GM06990 (cell line): ENCODE results near the gene MBD3.

Experiments
- DNase-seq: peaks from one replicate; pipeline ENCODE4 v3.0.0-alpha.2; 2011; ENCODE audit not compliant: insufficient read length; ENCODE audit errors: extremely low read depth
- H3K27me3 ChIP-seq: replicated peaks from 2 replicates; pipeline ENCODE4 v1.6.0; 2011; ENCODE audit warnings: low read length; ENCODE audit not compliant: control insufficient read depth, insufficient read depth
- H3K36me3 ChIP-seq: 2 replicates; pipeline ENCODE4 v1.5.1; 2011; ENCODE audit warnings: low read length; ENCODE audit not compliant: control insufficient read depth, insufficient read depth
- H3K4me3 ChIP-seq: replicated peaks from 2 replicates; pipeline ENCODE4 v1.5.1; 2011; ENCODE audit warnings: low read depth, mild to moderate bottlenecking, control low read depth, low read length
- TF ChIP-seq, protein P1 (sequence below): IDR thresholded peaks from 2 replicates; pipeline ENCODE4 v1.5.1; 2011; ENCODE audit warnings: low read length, control low read depth, mild to moderate bottlenecking, inconsistent platforms; ENCODE audit not compliant: insufficient read depth, poor library complexity, severe bottlenecking

MBD3 gene

DNA sequence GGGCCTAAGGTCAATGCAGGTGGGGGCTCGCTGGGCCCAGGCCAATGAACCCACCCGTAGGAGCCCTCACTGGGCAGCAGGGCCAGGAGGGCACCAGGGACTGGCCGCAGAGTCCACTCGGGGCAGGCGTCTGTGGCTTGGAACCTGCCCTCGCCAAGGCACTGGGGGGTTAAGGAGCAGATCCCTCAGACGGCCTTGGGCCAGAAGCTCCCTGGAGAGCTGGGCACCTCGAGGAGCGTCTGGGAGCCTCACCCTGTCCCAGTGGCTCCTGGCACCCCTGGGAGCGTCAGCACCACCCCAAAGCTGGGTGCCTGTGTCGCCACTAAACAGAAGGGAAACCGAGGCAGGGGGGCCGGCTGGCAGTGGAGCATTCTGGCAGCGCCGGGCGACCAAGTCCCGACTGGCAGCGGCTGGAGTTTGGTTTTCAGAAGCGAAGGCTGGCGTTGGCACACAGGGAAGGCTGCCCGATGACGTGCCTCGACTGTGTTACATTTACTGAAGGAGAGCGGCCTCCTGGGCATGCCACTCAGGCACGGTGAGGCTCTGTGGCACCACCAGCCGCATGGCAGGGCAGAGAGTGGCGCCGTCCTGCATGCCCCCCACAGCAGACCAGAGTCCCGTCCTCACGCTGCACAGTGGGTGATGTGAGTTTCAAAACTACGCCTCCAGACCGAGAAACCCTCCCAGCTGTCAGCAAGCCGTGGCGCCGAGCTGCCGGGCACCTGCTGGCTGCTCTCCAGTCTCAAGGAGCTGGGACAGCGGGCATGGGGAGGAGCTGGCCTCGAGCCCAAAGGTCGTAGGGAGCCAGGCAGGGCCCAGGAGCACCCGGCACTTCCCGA lies 15.4 kb downstream of the MBD3 start:
- peaks cover 22% of the 10 kb centered on the region for H3K36me3 ChIP-seq
- no peak overlapping the region for H3K4me3 ChIP-seq
- no peaks in the 10 kb centered on the region for H3K27me3 ChIP-seq
- DNase-seq, result no peak
- TF ChIP-seq, protein P1, sequence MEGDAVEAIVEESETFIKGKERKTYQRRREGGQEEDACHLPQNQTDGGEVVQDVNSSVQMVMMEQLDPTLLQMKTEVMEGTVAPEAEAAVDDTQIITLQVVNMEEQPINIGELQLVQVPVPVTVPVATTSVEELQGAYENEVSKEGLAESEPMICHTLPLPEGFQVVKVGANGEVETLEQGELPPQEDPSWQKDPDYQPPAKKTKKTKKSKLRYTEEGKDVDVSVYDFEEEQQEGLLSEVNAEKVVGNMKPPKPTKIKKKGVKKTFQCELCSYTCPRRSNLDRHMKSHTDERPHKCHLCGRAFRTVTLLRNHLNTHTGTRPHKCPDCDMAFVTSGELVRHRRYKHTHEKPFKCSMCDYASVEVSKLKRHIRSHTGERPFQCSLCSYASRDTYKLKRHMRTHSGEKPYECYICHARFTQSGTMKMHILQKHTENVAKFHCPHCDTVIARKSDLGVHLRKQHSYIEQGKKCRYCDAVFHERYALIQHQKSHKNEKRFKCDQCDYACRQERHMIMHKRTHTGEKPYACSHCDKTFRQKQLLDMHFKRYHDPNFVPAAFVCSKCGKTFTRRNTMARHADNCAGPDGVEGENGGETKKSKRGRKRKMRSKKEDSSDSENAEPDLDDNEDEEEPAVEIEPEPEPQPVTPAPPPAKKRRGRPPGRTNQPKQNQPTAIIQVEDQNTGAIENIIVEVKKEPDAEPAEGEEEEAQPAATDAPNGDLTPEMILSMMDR, result no peak

DNA sequence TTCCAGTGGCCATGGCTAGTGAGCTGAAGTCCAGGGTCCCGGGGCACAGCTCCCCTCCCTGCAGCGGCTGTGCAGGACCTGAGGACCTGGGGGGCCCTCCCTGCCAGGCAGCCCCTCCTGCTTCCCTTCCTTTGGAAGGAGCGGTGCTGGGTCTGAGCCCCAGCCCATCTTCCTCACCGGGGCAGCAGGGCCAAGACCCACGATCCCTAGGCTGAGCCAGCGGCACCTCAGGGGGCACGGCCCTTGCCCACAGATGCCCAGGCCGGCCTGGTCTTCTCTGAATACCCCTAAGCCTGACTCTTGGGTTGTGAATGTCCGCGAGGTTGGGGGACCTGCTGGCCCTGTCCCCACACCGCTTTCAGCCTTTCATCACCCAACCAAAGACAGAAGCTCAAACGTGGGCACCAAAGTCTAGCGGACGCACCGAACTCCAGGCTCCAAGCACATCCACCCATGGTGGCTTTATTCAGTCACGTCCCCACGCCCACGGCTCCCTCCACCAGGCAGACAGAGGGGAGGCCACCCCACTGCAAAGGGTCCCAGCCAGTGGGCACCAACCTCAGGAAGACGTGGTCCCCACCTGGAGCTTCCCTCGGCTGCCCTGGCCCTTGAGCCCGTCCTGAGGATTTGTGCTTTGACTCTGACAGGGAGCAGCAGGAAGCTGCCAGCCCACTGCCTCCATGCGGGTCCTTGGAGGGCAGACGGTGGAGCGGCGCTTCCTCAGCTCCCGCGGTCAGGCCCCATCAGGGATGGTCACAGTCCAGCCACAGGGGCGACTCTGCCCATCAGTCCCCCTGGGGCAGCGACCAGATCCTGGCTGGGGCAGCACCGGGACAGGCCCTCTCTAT lies 16.2 kb downstream of the MBD3 start:
- TF ChIP-seq, protein P1, result no peak
- H3K4me3 ChIP-seq, result no peak overlapping the region
- no peak for DNase-seq
- no peaks in the 10 kb centered on the region for H3K27me3 ChIP-seq
- peaks cover 18% of the 10 kb centered on the region for H3K36me3 ChIP-seq

DNA sequence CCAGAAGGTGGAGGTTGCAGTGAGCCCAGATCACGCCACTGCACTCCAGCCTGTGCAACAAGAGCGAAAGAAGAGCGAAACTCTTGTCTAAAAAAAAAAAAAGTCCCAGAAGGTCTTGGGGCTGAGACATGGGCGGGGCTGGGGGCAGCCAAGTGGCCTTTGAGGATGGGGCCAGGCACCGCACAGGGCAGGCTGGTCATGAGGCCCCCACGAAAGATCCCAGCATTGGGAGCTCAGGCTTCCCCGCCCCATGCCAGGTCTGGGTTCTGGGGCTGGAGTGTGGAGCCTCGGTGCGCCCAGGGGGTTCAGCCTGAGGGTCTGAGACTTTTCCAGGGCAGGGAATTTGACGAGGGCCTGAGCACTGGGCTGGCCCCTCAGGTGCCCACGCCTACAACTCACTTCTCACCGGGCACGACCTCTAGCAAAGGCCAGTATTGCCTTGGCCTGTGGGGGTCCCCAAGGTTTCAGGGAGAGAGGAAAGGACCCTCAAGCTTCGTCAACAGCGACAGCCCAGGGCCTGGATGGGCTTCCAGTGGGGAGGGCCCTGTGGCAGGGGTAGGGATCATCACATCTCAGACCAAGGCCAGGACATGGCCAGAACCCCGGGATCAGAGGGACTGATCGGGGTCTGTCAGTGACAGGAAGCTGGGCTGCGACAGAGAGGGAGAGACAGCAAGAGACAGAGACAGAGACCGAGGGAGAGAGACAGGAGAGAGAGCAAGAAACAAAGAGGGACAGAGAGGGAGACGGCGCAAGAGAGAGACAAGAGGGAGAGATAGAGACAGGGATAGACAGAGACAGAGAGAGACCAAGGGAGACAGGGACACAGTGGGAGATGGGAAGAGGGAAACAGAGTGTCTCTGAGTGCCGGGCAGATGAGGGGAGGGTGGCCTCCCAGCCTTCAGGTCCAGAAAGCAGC lies 17.1 kb downstream of the MBD3 start:
- H3K36me3 ChIP-seq, result peaks cover 12% of the 10 kb centered on the region
- TF ChIP-seq, protein P1, result no peak
- H3K27me3 ChIP-seq, result no peaks in the 10 kb centered on the region
- no peak for DNase-seq
- no peak overlapping the region for H3K4me3 ChIP-seq

DNA sequence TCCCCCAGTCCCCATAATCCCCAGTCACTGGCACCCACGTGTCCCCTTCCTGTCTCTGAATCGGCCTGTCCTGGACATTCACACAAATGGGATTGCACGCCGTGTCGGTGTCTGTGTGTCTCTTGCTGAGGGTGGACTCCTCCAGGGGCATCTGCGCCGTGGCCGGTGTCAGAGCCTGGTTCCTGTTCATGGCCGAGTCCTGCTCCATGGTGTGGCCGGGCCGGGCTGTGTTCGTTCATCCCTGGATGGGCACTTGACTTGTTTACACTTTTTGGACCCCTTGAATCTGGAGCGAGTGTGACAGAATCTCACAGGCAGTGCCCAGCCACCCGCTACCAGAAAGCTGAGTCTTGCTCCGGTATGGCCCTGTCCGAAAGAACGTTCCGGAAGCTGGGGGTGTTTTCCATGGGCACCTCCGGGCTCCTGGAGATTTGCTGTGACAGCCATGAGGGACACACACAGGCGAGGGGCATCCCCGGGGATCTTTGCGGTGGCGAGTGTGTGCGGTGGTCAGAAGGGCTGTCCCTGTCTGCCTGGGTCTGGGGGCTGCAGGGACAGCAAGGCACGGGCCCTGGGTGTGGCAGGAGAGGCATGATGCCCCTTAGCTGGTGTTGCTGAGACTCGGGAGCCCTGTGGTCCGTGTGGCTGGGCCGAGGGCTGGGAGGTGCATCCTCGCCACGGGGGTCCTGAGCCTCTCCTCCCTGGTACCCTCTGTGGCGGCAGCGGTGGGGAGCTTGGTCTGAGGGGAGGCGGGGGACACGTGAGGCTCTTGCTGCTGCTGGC lies 18.1 kb downstream of the MBD3 start:
- TF ChIP-seq, protein P1, result no peak
- no peak overlapping the region for H3K4me3 ChIP-seq
- H3K27me3 ChIP-seq, result no peaks in the 10 kb centered on the region; the same call in 1 of the 2 replicates
- DNase-seq, result no peak
- peaks cover 8% of the 10 kb centered on the region for H3K36me3 ChIP-seq

DNA sequence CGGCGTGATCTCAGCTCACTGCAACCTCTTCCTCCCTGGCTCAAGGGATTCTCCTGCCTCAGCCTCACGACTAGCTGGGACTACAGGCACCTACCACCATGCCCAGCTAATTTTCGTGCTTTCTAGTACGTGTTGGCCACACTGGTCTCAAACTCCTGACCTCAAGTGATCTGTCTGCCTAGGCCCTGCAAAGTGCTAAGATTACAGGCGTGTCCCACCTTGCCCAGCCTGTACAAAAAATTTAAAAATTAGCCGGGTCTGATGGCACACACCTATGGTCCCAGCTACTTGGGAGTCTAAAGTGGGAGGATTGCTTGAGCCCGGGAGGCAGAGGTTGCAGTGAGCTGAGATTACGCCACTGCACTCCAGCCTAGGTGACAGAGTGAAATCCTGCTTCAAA lies 19.9 kb downstream of the MBD3 start:
- DNase-seq, result no peak
- peaks cover 5% of the 10 kb centered on the region for H3K36me3 ChIP-seq
- no peaks in the 10 kb centered on the region; the same call in 1 of the 2 replicates for H3K27me3 ChIP-seq
- H3K4me3 ChIP-seq, result no peak overlapping the region
- TF ChIP-seq, protein P1, result no peak
